H9 (cell line): ENCODE measurements around the gene ATG9B. TPM values are rescaled to one million over a fixed set of nuclear protein-coding genes. Genes with fewer than 3 reads are reported as not detected.

Experiments used
- DNase-seq: peaks from one replicate; pipeline ENCODE4 v3.0.0-alpha.2; 2017
- H2AFZ ChIP-seq: one replicate; pipeline ENCODE4 v1.6.1; 2013; ENCODE audit warnings: mild to moderate bottlenecking, low read length, control low read depth, moderate library complexity
- H2AK5ac ChIP-seq: 2 replicates; pipeline ENCODE4 v1.6.1; 2013; ENCODE audit warnings: low read length, control low read depth, mixed read lengths; ENCODE audit not compliant: insufficient read length
- H2BK120ac ChIP-seq: one replicate; pipeline ENCODE4 v1.6.1; 2013; ENCODE audit warnings: low read depth, mild to moderate bottlenecking, low read length, control low read depth, inconsistent platforms; ENCODE audit not compliant: poor library complexity, severe bottlenecking
- H2BK12ac ChIP-seq: 2 replicates; pipeline ENCODE4 v1.6.1; 2013; ENCODE audit warnings: low read length, control low read depth, mixed read lengths, low read depth; ENCODE audit not compliant: insufficient read length
- H2BK15ac ChIP-seq: 2 replicates; pipeline ENCODE4 v1.6.1; 2013; ENCODE audit warnings: low read depth, low read length, control low read depth
- H2BK20ac ChIP-seq: one replicate; pipeline ENCODE4 v1.6.1; 2013; ENCODE audit warnings: low read depth, mild to moderate bottlenecking, low read length, control low read depth, inconsistent platforms; ENCODE audit not compliant: poor library complexity, severe bottlenecking
- H2BK5ac ChIP-seq: 2 replicates; pipeline ENCODE4 v1.6.1; 2013; ENCODE audit warnings: low read length, control low read depth, mixed read lengths; ENCODE audit not compliant: insufficient read length
- H3K14ac ChIP-seq: 2 replicates; pipeline ENCODE4 v1.6.1; 2013; ENCODE audit warnings: low read length, control low read depth; ENCODE audit not compliant: insufficient read depth
- H3K18ac ChIP-seq: 2 replicates; pipeline ENCODE4 v1.6.1; 2013; ENCODE audit warnings: low read depth, mild to moderate bottlenecking, mixed read lengths, low read length, control low read depth; ENCODE audit not compliant: insufficient read length
- H3K23ac ChIP-seq: 2 replicates; pipeline ENCODE4 v1.6.1; 2013; ENCODE audit warnings: low read length, control low read depth, mixed read lengths, low read depth; ENCODE audit not compliant: insufficient read length
- H3K23me2 ChIP-seq: 2 replicates; pipeline ENCODE4 v1.6.1; 2013; ENCODE audit warnings: low read depth, mild to moderate bottlenecking, mixed read lengths, low read length, control low read depth; ENCODE audit not compliant: insufficient read length, poor library complexity, severe bottlenecking
- H3K27ac ChIP-seq: 2 replicates; pipeline ENCODE4 v1.5.1; 2013; ENCODE audit warnings: low read length, control low read depth, mixed read lengths, low read depth; ENCODE audit not compliant: insufficient read length
- H3K27me3 ChIP-seq: 2 replicates; pipeline ENCODE4 v1.6.1; 2013; ENCODE audit warnings: low read length, control low read depth, inconsistent platforms; ENCODE audit not compliant: insufficient read depth
- H3K4ac ChIP-seq: 2 replicates; pipeline ENCODE4 v1.6.1; 2013; ENCODE audit warnings: low read depth, mild to moderate bottlenecking, control low read depth, inconsistent platforms, low read length, moderate library complexity
- H3K4me1 ChIP-seq: 2 replicates; pipeline ENCODE4 v1.6.1; 2013; ENCODE audit warnings: low read length, control low read depth, inconsistent platforms; ENCODE audit not compliant: insufficient read depth
- H3K4me2 ChIP-seq: 2 replicates; pipeline ENCODE4 v1.6.1; 2013; ENCODE audit warnings: low read length, control low read depth, mixed read lengths; ENCODE audit not compliant: insufficient read length, insufficient read depth
- H3K56ac ChIP-seq: 2 replicates; pipeline ENCODE4 v1.6.1; 2013; ENCODE audit warnings: low read depth, mild to moderate bottlenecking, mixed read lengths, low read length, control low read depth; ENCODE audit not compliant: insufficient read length
- H3K79me1 ChIP-seq: 2 replicates; pipeline ENCODE4 v1.6.1; 2013; ENCODE audit warnings: low read depth, mild to moderate bottlenecking, moderate library complexity, low read length, control low read depth, inconsistent platforms; ENCODE audit not compliant: insufficient read depth, poor library complexity, severe bottlenecking
- H3K79me2 ChIP-seq: 2 replicates; pipeline ENCODE4 v1.6.1; 2013; ENCODE audit warnings: low read length, control low read depth, inconsistent platforms; ENCODE audit not compliant: insufficient read depth
- H3K9ac ChIP-seq: 2 replicates; pipeline ENCODE4 v1.6.1; 2013; ENCODE audit warnings: low read length, control low read depth, mixed read lengths; ENCODE audit not compliant: insufficient read length; ENCODE audit errors: extremely low read depth
- H3K9me3 ChIP-seq: one replicate; pipeline ENCODE4 v1.6.1; 2013; ENCODE audit warnings: low read depth, low read length, inconsistent platforms; ENCODE audit not compliant: control insufficient read depth
- H3T11ph ChIP-seq: one replicate; pipeline ENCODE4 v1.6.1; 2013; ENCODE audit warnings: mild to moderate bottlenecking, low read length, control low read depth, inconsistent platforms
- H4K20me1 ChIP-seq: one replicate; pipeline ENCODE4 v1.6.1; 2013; ENCODE audit not compliant: control insufficient read depth, insufficient read length, insufficient read depth
- H4K5ac ChIP-seq: 2 replicates; pipeline ENCODE4 v1.6.1; 2013; ENCODE audit warnings: low read depth, mild to moderate bottlenecking, mixed read lengths, low read length, control low read depth; ENCODE audit not compliant: insufficient read length
- H4K8ac ChIP-seq: replicated peaks from 2 replicates; pipeline ENCODE4 v1.6.1; 2013; ENCODE audit warnings: low read length, control low read depth, mixed read lengths, low read depth; ENCODE audit not compliant: insufficient read length
- H4K91ac ChIP-seq: 2 replicates; pipeline ENCODE4 v1.6.1; 2013; ENCODE audit warnings: low read depth, mild to moderate bottlenecking, moderate library complexity, mixed read lengths, low read length, control low read depth; ENCODE audit not compliant: insufficient read length
- H3K27ac Mint-ChIP-seq, 3 experiments: 2 replicates in 2 of 3; 3 replicates in 1 of 3; pipeline ENCODE4 v1.8.0; 2020 to 2021; ENCODE audit warnings: mixed read lengths in 3 of 3, mild to moderate bottlenecking in 1 of 3, moderate library complexity in 1 of 3
- H3K27me3 Mint-ChIP-seq: 2 replicates; pipeline ENCODE4 v1.8.0; 2021; ENCODE audit warnings: low read depth, mild to moderate bottlenecking, moderate library complexity, mixed read lengths
- H3K36me3 Mint-ChIP-seq, 3 experiments: 2 replicates in 2 of 3; 3 replicates in 1 of 3; pipeline ENCODE4 v1.8.0; 2020 to 2021; ENCODE audit warnings: low read depth in 3 of 3, mixed read lengths in 3 of 3; ENCODE audit not compliant: insufficient read depth in 1 of 3
- H3K4me1 Mint-ChIP-seq, 2 experiments: 2 replicates each; pipeline ENCODE4 v1.8.0; 2020; ENCODE audit warnings: mixed read lengths in 2 of 2
- H3K4me3 Mint-ChIP-seq, 2 experiments: 2 replicates in 1 of 2; 3 replicates in 1 of 2; pipeline ENCODE4 v1.8.0; 2020 to 2021; ENCODE audit warnings: mild to moderate bottlenecking in 2 of 2, mixed read lengths in 2 of 2, moderate library complexity in 1 of 2
- H3K9me3 Mint-ChIP-seq, 2 experiments: 2 replicates in 1 of 2; 3 replicates in 1 of 2; pipeline ENCODE4 v1.8.0; 2020; ENCODE audit warnings: mild to moderate bottlenecking in 2 of 2, mixed read lengths in 2 of 2, moderate library complexity in 1 of 2
- CTCF ChIP-seq: fragments of 200-600 bp; sonication (generic); conservative IDR thresholded peaks from 3 replicates; pipeline ENCODE4 v1.8.0; 2021; ENCODE audit warnings: antibody characterized with exemption, mild to moderate bottlenecking
- WGBS: extraction: QIAGEN DNeasy Blood & Tissue Kit; methylation state at CpG from one replicate; pipeline ENCODE4 v1.1.7; 2013; ENCODE audit warnings: missing lambda C conversion rate, low lambda C conversion rate, mixed read lengths; ENCODE audit not compliant: insufficient read length; ENCODE audit errors: extremely low coverage; 5-methylcytosine and 5-hydroxymethylcytosine counted together
- total RNA-seq: library from RNA; stranded (reverse); gene quantifications from 2 replicates; pipeline ENCODE4 v1.2.1, GENCODE V29; 2021

Gene ATG9B
- total RNA-seq, 1 experiment from 2014 or later: 1.5 TPM

GRCh38 chr7:150974468-150975391 is 49.6 kb downstream of the ATG9B start:
- Histone ChIP-seq H3K18ac (no peak overlapping the region), H4K20me1 (no peaks in the 10 kb centered on the region), H2AFZ (no peak overlapping the region), H4K8ac (no peak overlapping the region), H3K9me3 (no peaks in the 10 kb centered on the region), H4K5ac (no peak overlapping the region), H3K79me1 (no peaks in the 10 kb centered on the region), H2AK5ac (no peak overlapping the region), H3K4me2 (peak overlapping the region; percentile 75), H3K27ac (no peak overlapping the region), H3K56ac (no peak overlapping the region), H3K9ac (no peak overlapping the region), H2BK5ac (no peak overlapping the region), H3K4ac (no peak overlapping the region), H3K79me2 (no peaks in the 10 kb centered on the region), H2BK15ac (no peak overlapping the region), H2BK20ac (no peak overlapping the region), H2BK120ac (no peak overlapping the region), H3K4me1 (peaks cover 5% of the 10 kb centered on the region; the same call in 1 of the 2 replicates), H3T11ph (no peak overlapping the region), H3K23ac (no peak overlapping the region), H2BK12ac (no peak overlapping the region), H3K23me2 (peaks cover 19% of the 10 kb centered on the region), H3K27me3 (peaks cover 7% of the 10 kb centered on the region; the same call in 1 of the 2 replicates), H4K91ac (no peak overlapping the region), H3K14ac (no peak overlapping the region)
- Mint-ChIP-seq H3K27ac (no peak overlapping the region), H3K27me3 (peaks cover 60% of the 10 kb centered on the region), H3K4me1 (peaks cover 47 to 64% of the 10 kb centered on the region in 2 experiments), H3K36me3 (peaks cover 0 to 3% (median 0%) of the 10 kb centered on the region in 3 experiments; a peak in 3 of 7 replicates), H3K9me3 (no peaks in the 10 kb centered on the region; a peak in 2 of 5 replicates), H3K4me3 (peak overlapping the region; percentile 72 to 90)
- WGBS: no CpG with 5 or more reads among the region's 89 CpGs
- DNase-seq: peak; percentile 49
- peak; percentile 36; the same call in 1 of the 3 replicates for TF ChIP-seq CTCF
